Fibroblast of pulmonary artery (primary cell): ENCODE measurements around the gene JAKMIP1.

Source experiments
- DNase-seq: peaks from one replicate; pipeline ENCODE4 v3.0.0-alpha.2; 2010; ENCODE audit warnings: low read depth
- H3K4me3 ChIP-seq: replicated peaks from 2 replicates; pipeline ENCODE4 v1.5.1; 2011; ENCODE audit warnings: low read depth, mild to moderate bottlenecking, control low read depth, low read length, moderate library complexity
- TF ChIP-seq, protein P1 (sequence below): IDR thresholded peaks from 2 replicates; pipeline ENCODE4 v1.5.1; 2011; ENCODE audit warnings: mild to moderate bottlenecking, control low read depth, low read length, inconsistent platforms; ENCODE audit errors: missing control alignments

JAKMIP1 gene

DNA sequence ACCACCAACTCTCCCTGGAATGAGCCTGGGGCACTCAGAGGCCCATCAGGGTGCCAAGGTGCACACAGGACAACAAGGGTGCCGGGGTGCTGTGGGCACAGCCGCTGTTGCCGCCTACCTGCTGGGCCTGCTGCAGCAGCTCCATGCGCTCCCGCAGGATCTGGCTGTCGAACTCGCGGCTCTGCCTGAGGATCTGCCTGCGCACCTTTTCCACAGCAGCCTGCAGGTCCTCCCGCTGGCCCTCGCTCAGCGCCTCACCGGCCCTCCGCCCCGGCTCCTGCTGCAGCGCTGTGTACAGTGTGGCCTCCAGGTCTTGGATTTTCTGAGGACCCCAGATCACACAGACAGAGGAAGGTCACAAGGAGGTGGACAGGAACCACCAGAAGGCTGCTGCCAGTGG, 164.6 kb downstream of the JAKMIP1 start:
- H3K4me3 ChIP-seq, result no peak overlapping the region
- TF ChIP-seq, protein P1, sequence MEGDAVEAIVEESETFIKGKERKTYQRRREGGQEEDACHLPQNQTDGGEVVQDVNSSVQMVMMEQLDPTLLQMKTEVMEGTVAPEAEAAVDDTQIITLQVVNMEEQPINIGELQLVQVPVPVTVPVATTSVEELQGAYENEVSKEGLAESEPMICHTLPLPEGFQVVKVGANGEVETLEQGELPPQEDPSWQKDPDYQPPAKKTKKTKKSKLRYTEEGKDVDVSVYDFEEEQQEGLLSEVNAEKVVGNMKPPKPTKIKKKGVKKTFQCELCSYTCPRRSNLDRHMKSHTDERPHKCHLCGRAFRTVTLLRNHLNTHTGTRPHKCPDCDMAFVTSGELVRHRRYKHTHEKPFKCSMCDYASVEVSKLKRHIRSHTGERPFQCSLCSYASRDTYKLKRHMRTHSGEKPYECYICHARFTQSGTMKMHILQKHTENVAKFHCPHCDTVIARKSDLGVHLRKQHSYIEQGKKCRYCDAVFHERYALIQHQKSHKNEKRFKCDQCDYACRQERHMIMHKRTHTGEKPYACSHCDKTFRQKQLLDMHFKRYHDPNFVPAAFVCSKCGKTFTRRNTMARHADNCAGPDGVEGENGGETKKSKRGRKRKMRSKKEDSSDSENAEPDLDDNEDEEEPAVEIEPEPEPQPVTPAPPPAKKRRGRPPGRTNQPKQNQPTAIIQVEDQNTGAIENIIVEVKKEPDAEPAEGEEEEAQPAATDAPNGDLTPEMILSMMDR, result no peak
- DNase-seq, result no peak

DNA sequence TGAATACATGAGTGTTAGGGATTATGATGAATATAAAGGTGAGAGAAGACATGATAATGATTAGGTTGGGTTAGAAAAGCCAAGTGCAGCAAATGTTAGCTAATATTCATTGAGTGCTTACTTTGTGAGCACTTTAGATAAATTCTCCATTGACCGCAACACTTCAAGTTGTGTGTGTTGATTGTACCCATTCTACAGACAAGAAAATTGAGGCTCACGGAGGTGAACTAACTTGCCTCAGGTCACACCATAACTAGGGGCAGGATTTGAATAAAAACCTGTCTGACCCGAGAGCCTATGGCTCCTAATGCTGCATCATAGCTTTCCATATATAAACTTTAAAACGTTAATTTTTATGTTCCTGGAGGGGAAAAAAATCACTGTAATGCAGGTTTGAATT, 167.0 kb downstream of the JAKMIP1 start:
- DNase-seq, result no peak
- TF ChIP-seq, protein P1, result no peak
- no peak overlapping the region for H3K4me3 ChIP-seq

DNA sequence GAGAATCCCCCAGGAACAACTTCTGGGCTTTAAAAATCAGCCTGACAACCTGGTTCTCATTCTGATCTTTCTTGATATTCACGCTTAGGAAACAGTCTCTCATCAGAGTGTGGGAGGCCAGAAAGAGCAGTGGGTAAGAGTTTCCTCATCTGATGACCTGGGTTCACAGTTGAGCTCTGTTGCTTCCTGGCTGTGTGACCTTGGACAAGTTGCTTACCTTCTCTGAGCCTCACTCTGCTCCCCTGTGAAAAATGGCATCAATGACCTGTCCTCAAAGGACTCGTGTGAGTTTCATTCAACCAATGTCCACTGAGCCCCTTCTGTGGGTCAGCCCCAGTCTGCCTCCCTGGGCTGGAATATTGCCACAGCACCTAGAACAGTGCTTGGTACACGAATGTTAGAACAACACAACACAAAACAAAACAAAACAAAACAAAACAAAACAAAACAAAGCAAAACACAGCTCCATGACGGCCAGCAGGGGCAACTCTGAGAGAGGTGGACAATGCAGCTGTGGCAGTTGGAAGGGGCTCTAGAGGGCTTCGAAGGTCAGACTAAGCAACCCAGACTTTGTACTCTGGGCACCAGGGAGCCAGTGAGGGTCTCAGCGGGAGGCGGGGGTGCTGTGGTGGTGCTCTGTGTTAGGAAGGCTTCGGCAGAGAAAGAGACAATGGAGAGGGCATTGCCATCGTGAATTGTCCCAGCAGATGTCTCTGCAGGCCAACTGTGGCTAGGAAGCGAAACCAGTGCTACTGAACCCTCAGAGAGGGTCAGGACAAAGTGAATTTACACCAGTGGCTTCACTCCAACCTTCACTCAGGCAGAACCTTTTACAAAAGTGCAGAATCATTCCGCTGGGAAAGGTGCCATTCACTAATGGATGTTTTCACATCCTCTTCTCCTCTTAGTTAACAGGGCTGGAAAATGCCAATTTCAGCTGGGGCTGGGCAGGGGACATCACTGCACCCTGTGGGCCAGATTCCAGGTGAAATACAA, 167.8 kb downstream of the JAKMIP1 start:
- no peak overlapping the region for H3K4me3 ChIP-seq
- TF ChIP-seq, protein P1, result no peak
- no peak for DNase-seq

DNA sequence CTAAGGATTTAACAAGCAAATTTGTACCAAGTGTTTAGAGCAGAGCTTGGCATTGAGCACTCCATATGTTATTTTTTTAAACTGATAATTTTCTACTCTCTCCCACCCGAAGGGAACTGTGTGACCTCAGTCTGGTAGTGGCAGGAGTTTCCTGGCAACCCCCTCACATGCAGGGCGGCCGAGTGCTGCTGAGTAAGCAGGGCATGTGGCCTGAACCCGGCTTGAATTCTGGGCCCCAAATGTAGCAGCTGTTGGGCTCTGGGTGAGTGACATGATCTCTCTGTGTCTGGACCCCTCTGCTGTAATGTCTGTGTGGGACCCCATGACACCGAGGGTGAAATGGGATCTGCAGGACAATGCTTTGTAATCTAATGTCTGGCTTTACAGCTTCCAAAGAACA, 168.5 kb downstream of the JAKMIP1 start:
- no peak for DNase-seq
- H3K4me3 ChIP-seq, result no peak overlapping the region
- TF ChIP-seq, protein P1, result no peak

GRCh38 chr4:6030679-6031078, 169.7 kb downstream of the JAKMIP1 start:
- no peak overlapping the region for H3K4me3 ChIP-seq
- TF ChIP-seq, protein P1, result no peak
- DNase-seq, result no peak

DNA sequence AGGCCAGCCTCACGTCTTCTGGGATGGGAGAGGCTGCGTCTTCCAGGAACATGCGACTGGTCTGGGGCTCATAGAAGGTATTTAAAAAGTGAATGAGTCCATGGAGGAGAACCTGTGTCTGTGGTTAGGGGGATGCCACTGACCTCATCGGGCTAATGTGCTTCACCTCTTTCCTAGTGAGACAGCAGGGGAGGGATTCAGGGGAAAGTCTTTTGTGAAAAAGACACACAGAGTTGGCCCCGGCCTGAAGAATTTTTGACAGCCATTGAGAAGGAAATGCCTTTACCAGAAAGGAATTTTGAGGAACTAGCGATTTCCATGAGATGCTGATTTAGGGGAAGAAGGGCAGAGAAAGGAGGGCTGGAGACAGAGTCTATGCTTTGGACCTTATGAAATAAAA, 171.1 kb downstream of the JAKMIP1 start:
- no peak overlapping the region for H3K4me3 ChIP-seq
- DNase-seq, result no peak
- TF ChIP-seq, protein P1, result no peak
